ENCODE measurements around the gene GPATCH2L.

GPATCH2L gene

DNA sequence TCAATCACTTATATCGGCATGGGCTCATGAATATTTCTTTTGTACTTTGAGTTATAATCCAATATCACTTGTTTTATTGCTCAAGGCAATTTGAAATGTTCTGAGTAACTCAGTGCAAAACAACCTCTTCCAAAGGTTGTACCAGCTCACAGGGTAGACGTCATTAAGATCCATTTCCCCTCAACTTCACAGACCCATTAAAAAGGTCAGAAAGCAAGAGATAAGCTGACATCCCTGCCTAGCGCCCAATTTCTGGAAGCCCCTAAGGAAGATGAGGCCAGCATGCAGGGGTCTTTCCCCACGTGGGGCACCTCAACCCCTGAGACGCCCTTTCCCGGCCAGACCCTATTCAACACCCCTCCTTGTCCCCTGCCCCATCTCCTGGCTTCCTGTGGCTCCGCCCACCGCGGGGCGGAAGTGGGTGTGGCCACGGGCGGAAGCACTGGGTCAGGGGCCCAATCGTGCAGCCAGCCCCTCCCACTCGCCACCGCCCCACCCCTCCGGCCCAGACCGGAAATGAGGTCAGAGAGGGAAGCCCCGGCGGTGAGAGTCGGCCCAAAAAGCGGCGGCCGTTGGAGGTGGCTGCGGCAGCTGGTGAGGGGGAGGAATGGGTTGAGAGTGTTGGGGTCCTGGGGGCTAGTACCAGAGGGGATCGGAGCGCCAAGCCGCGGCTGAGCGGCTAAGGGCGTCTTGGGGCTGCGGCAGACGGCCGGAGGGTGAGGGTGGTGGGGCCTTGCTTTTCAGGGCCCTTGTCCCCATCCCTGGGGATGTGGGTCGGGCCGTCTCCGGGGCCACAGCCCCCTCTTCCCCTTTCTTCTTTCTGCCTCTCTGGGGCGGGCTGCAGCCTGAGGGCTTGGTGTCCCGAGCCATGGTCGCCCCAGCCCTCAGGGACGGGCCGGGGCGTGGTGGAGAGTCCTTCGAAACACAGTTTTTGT is at the start of gene GPATCH2L:
TSS of gene GPATCH2L (plus strand) at position 525 of the 935 bp plus-strand sequence. CDS start 2,442 bp downstream, outside the sequence.
- peak; percentile 96 to 98 for DNase-seq

DNA sequence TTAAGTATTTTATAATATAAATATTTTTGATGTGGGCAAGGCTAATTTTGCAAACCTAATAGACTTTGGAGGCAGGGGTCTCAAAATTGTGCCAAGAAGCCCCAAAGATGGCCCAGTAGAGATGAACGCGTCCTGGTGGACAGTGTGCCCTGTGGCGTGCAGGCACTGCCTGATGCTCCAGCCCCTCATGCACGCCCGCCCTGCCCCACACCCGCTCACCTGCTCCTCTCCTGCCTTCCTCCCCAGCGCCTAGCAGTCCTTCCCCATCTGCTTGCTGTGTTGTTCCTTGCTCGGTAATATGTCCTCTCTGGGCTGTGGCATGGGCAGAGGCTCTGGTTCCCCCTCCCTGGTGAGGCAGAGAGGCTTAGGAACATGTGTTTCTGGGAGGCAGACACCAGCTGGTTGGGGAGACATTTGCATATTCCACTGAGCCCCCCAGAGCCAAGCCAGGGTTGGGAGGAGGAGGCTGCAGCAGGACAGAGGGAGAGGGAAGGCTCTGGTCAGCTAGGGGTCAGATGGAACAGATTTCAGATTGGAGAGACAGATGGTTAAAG is 46.8 kb upstream of the GPATCH2L start:
- no peak for DNase-seq

DNA sequence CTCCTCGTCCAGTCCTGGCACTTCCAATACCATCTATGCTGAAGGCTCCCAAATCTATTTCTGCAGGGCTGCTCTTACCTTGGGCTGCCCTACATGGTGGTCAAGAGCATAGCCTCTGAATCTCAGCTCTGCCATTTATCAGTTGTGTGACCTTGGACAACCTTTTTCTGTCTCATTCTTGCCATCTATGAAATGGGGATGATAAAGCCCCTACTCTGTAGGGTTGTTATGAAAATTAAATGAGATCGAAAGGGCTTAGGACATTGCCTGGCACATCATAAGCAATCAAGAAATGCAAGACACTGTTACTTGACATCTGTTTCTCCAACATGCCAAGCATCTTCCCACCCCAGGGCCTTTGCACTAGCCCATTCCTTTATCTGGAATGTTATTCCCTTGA is 45.5 kb upstream of the GPATCH2L start:
- no peak for DNase-seq

DNA sequence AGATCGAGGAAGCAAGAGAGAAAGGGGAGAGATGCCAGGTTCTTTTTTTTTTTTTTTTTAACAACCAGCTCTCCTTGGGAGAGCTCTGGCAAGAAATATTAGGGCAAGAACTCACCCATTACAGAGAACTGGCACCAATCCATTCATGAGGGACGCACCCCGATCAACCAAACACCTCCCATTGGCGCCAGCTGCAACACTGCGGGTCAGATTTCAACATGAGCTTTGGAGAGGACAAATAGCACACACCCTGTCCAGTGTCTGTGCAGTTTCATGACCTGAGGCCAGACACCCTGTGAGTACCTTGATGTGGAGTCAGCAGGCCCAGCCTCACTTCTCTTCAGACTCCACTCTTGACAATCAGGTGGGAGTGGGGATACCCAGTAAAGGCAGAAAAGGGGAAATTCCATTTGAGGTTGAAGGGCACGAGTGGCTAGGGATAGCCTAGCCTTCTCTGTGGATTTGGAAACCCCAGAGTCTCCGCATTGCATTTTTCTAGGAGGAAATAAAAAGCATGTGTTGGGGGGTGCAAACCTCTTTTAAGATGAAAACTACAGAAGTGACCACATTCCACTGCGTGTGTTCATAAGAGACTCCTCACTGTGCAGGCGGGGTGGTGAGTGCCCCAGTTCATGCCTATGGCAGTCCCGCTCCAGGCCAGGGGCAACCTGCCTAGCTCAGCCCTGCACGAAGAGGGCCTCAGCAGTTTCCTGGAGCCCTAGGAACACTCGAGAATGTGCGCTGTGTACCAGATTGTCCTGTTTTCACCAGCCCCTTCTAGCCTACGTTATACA is 42.4 kb upstream of the GPATCH2L start:
- no peak for DNase-seq

DNA sequence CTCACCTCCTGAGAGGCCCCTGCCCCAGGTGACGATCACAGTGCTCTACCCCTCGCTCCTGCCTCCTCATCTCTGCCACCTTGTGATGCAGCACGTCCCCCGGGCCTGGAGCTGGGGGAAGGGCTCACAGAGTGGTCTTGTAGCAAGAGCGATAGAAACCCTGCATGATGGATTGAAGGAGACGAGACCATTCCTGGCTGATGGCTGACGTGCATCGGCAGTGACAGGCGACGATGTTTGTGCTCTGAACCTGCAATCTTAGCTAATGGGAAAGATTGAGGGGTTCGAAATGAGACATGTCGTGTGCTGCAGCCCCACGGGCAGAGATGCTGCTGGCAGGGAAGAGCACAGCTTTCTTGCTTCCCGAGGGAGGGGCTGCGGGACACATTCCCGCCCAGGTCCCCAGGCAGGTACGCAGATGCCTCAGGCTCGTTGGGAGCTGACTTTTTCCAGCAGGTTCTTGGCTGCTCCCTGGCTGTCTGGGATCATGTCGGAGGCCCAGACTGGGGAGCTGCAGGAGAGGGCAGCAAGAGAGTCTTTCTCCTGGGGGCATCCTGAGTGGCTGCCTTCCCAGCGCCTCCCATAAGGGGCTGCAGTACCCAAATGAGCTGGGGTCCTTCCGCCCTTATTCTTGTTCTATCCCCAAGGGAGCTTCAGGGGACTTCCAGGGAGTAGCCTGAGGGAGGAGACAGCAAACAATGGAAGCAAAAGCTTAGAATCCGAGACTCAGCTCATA is 38.7 kb upstream of the GPATCH2L start:
- DNase-seq = no peak

DNA sequence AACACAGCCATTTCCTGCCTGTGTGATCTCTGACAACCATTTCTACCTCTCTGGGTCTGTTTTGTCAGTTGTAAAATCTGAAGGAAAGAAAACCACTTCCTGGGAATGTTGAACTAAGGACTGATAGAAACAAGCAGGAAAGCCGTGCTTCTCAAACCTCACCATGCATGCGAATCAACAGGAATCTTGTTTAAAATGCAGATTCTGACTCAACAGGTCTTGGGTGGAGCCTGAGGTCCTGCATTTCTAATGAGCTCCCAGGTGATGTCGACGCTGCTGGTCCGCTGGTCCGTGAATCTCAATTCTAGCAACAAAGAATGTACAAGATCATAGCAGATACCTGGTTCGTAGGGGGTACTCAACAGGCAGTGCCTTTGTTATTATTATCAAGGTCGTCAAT is 38.0 kb upstream of the GPATCH2L start:
- DNase-seq = no peak

DNA sequence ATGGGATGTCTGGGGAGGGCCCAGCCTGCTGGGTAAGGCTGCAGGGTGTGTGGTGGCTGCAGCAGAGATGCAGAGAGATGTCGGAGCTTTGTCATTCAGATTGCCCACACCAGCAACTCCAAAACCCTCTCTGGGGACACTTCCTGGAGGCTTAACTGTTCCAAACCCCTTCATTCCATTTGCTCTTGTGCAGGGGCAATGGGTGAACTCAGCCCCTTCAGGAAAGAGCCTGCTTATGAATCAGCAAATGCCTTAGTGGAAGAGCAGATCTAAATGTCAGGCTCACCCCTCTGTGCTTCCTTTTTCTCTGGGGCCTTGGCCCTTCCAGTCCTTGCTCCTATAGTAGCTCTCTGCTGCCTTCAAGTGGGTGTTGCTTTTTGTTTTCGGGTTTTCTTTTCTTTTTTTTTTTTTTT is 36.7 kb upstream of the GPATCH2L start:
- no peak for DNase-seq

DNA sequence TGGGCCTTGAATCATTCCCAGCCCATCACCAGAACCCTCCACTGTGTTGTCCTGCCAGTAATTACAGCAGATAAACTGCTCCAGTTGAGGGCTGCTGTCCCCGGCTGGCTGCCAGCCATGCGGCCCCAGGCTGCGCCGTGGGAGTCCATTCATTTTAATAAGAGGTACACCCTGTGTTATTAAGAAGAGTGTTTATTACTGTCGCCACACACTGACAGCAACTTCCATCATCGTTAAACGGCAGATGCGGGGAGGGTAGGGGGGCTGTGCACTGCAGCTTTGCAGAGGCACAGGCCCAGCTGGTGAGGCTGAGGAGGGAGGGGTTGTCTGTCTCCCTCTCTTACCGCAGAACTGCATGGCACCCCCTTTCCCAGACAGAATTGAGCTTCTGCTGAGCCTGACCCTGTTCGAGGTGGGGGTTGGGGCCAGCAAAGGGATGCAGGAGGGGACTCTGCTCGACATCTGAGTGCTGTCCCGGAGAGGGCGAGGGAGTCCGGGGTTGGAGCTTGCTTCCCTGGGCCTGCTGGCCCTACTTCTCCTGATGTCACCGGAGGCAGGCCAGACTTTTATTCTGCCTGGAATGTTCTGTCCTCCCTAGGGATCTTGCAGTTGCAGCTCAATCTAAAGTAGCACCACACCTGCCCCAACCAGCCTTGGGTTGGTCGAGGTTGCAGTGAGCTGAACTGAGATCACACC is 33.8 kb upstream of the GPATCH2L start:
- DNase-seq = no peak

DNA sequence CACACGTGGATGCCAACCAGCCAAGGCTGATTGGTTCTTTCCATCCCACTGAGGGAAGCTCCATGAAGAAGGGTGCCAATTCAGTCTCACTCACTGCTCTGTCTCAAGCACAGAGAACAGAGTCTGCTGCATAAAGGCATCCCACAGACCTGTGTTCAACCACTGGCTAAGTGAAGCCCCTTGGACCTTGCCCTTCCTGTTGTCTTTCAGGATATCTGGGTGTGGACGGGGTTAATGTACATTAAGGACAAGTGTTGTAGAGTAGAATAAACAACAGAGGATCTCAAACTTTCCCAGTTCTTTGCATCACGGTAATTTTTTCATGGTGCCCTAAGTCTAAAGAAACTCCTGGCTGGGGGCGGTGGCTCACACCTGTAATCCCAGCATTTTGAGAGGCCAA is 33.1 kb upstream of the GPATCH2L start:
- no peak for DNase-seq

DNA sequence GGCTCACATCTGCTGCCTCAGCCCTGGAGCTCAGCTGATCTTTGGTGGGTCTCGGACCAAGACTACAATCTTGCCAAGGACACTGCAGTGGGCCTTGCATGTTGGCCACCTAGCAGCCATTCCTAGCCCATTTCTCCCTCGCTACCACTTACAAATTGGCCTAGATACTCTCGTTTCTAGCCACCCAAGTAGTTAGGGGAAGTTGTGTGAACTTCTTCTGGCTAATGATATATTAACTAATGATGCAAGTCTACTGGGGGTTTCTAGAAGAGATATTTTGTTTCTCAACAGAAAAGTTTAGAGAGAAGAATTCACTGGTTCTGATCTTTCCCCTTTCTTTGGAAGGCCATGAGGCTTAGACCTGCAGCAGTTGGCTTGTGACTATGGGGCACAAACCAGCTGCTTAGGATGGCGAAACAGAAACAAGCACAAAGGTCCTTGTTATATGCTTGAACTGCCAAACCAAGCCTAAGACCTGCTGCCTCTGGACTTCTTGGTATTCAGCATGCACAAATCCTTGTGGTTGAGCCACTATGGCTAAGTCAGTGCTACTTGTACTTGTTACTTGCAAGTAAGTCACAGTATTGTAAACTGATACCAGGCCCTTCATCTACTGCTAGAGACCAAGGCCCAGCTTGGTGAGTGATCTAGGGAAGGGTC is 30.5 kb upstream of the GPATCH2L start:
- DNase-seq = no peak

DNA sequence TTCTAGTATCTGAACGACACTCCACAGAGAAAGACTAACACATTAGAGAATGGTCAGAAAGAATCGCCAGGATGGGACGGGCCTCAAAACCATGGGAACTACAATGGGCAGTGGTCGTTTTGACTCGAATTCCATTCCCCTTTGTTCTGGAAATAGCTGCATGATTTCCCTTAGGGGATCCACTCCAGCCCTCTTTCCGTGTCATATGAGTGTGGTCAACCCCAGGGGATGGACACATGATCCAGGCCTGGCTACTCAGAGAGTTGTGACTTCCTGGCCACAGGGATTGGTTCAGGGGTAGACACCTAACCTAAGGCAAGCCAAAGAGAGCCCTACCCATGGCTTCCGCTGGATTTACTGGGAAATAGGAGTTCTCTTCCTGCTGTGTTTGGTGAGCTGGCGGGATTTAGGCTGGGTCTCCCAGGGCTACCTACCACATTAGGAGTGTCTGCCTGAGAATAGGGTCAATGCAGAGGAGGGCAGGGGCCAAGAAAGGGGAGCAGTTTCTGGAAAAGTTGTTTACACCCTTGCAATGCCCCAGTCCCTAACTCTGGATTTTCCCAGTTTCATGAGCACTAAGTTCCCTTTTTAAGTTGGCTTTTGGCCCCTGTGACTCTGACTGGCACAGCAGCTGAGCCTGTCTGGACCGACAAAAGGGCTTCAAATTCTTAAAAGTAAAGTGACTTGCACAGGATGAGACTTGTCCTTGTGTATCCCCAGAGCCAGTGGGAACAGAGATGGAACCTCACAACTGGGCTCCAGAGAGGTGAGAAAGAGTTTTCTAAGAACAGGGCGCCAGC is 28.1 kb upstream of the GPATCH2L start:
- DNase-seq = no peak

DNA sequence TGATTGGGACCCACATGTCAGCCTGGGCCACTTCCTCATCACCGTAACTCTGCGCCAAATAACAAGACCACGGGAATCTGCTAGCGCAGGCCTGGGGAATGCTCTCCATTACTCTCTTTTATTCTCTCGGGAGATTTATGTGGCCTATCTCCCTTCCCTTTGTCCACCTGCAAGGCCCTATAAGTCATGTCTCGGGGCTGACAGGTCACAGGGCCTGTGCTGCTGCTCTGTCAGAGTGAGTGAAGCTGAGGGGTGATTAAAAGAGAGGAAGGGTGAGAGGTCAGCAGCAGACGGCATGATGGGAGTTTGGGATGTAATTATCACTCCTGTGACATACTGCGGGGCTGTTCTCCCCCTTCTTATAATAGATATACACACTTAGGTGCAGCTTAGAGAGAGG is 26.2 kb upstream of the GPATCH2L start:
- no peak for DNase-seq

DNA sequence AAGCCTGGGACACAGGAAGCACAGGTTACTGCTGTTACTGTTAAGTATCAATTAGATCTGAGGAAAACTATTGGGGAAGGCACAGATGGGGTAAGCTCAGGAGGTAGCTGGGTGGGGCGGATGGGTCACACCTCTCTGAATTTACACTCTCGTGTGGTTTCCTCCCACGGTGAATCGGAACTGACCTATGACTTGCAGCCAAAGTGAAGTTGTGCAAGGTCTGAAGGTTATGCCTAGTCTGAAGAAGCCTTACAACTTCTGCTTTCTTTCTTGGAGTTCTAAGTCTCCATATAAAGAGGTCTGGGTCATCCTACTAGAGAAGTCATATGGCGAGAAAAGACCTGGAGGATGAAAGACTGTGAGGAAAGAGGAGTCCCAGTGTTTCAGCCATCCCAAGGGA is 25.6 kb upstream of the GPATCH2L start:
- DNase-seq = no peak

DNA sequence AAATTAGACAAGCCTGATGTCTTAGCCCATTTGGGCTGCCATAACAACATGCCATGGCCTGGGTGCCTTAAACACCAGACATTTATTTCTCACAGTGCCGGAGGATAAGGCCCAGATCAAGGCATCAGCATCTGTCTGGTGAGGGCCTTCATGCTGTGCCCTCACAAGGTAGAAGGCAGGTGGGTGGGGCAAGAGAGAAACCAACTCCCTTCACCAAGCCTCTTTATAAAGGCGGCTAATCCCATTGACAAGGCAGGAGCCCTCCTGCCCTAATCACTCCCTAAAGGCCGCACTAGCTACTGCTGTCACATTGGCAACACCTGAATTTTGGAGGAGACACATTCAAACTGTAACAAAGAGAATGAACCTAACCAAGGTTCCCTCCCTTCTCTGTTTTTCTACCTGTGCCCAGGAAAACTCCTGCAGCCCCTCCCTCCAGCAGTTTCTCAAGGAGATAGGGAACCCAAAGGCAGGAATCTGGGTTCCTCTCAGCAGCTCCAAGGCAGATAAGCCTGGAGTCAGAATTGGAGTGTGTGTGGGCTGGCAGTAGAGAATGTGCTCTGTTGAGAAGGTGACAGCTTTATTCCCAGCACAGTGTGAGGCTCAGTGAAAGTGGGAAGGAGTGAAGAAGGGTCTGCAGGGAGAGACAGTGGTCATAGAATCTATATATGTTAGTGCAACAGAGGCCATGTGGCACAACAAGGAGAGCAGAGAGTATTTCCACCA is 21.7 kb upstream of the GPATCH2L start:
- no peak for DNase-seq

DNA sequence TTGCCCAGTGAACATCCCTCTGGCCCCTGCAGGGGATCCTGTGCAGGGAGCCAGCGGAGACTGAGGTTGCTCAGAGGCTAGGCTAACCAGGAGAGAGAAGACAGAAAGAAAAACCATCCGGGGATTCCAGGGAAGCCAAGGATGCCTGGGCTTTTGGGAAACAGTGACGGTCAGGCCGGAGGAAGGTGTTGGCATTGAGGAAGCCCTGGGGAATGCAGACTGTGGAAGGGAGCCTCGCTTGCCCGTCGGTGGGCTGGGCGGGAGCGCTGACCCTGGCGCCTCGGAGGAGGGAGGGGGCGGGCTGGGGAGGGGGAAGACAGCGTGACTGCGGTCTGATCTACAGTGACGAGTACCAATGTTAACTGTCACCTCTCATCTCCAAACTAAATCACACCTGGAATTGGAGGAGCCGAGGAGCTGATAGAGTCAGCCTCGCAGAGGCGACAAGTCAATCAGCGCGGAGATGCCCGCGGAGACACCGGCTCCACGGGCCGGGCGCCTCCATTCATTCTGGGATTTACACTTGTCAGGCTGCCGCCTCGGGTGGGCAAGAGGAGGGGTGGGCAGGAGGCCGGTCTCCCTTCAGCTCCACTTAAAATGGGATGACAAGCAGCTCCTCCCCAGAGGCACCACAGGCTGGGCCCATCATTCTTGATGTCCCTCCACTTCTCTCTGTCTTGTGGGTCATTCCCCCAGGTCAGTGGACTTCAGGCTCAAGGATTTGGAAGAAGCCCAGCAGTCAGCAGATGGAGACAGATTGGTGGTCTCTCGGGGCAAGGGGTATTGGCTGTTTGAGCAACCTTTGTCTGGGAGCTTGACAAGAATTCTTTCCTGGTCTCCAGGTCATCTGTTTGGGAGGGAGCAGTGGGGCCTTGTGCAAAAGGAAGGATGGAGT is 20.4 kb upstream of the GPATCH2L start:
- no peak for DNase-seq

DNA sequence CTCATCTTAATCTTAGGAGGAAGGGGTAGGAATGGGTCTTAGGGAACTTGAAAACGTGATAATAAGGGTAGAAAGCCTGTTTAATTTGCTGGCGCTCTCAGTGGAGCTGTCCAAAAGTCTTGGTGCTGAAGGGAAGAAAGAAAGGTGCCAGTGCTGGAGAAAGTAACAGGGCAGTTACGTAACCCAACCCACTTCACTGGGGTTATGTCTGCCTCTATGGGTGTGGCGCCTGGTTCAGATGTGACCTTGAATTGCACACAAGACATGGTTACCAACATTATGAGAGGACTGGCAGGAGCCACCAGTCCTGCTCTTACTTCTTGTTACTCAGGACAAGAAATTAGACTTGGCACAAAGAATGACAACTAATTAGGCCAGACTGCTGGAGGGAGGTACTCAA is 18.6 kb upstream of the GPATCH2L start:
- no peak for DNase-seq

DNA sequence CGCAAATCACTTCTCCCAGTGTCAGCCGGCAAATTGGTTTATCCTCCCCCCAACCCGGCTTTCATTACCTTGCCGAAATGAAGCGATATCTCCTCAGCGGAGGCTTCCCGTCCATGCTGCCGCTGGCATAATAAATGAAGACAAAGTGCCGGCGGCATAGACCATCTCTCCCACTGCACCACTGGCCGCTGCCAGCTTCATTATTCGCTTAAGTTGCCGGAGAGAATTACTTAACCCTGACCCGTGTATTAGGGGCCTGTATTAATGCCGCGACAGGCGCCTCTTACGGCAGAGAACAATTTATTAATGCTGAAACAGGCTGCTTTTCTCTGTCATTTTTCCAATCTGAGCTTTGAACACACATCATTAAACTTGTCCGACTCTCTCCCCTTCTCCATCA is 17.5 kb upstream of the GPATCH2L start:
- DNase-seq = no peak

DNA sequence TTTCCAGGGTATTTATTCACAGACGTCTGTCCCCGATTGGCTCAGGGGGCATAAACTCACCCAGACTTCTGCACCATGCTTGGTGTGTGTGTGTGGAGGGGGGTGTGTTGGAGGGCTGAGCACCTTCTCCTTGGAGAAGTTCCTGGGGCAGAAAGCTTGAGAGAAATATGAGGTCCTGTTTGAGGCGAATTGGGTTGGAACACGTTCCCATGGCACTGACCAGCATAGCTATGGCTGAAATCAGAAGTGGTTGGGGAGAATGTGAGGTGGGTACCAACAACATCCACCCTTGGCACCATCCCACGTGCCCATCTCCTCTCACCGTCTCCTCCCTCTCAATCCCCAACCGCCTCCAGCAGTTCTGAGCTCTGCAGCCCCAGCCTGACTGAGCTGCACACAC is 16.0 kb upstream of the GPATCH2L start:
- DNase-seq = no peak

DNA sequence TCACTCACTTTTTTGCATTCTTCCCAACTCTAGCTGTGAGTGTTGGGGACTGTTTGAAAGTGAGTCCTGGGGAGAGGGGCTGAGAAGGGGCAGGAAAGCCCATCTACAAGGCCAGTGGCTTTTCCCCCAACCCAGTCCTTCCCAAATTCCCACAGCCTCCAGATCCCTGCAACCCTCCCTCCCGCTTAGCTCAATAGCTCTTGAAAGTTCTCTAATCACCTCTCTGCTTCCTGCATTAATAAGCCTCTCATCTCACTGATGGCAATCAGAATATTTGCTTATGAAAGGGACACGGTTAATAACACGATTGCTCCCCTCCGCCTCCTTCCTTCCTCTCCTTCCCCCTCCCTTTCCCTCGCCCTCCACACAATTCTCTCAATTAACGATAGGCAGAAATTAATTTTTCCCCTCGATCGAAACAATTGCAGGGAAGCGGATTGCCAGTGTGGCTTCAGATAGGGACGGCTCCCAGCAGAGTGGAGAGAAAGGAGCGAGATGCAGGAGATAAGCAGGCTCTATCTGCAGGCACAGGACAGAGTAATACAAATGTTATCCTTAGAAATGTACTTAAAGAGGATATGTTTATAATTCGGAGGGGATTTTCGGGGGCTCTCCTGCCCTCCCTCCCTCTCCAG is 15.1 kb upstream of the GPATCH2L start:
- no peak for DNase-seq

All from CD4-positive, alpha-beta T cell treated with Interleukin-1 beta for 1 hour (primary cell).